Activated T-cell treated with anti-CD3 and anti-CD28 coated beads for 4 hours (primary cell): ENCODE data around the gene KLK2.

ENCODE experiments used
- DNase-seq: peaks from one replicate; pipeline ENCODE4 v3.0.0-alpha.2; 2020

The KLK2 gene

GRCh38 chr19:50928831-50929230 lies 55.6 kb downstream of the KLK2 start:
- no peak for DNase-seq
